ENCODE measurements around the gene VPS8. TPM values are rescaled to one million over a fixed set of nuclear protein-coding genes. Genes with fewer than 3 reads are reported as not detected.

Gene VPS8
- total and polyA plus RNA-seq, 2 of the 8 experiments (the other 6 are each of a cell fraction or from before 2014, with no cell fraction given) = 13.0 to 41.0 TPM

DNA sequence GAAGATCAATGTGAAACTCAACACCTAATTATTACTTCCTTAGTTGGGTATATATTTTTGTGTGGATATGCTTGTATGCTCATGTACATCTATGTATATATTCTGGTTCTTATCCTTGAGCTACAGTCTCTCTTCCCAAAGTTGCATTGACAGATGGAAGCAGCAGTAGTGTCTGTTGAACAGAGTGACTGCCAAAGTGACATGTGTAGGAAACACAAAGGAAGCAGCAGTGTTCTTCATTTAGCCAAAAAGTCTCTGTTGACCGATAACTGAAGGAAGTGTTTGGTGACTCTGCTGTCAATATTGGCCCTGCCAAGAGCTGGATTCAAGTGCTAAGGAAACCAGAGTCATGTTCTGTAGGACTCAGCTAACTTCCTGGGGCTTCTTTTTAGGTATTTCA, 217.1 kb downstream of the VPS8 start (continued):
- TF ChIP-seq E2F6 (IDR thresholded peaks at IDR 0.05) (no peak), MAFK (IDR thresholded peaks at IDR 0.05; ENCODE audit: low read depth, low read length) (no peak), NANOG (IDR thresholded peaks at IDR 0.05; ENCODE audit: insufficient read depth, low read depth, low read length, poor library complexity, severe bottlenecking) (no peak), RAD21 (IDR thresholded peaks at IDR 0.05 in 1 of 2, conservative IDR thresholded peaks at IDR 0.05 in 1 of 2; ENCODE audit: low read depth in 2 of 2, low read length in 2 of 2) (no peak), CREB1 (IDR thresholded peaks at IDR 0.05) (no peak), TBP (IDR thresholded peaks at IDR 0.05; ENCODE audit: low read depth, low read length) (no peak), KDM4A (IDR thresholded peaks at IDR 0.05; ENCODE audit: low read depth, low read length, severe bottlenecking) (no peak)
